HCT116 (cell line): ENCODE data around the gene U2AF1L4. TPM values are rescaled to one million over a fixed set of nuclear protein-coding genes. Genes with fewer than 3 reads are reported as not detected.

Experiments
- ATAC-seq: fragments of 200-7000 bp; cut with Tn5 transposase; 2 replicates; pipeline ENCODE4 v1.9.1; 2020; ENCODE audit warnings: mild to moderate bottlenecking, moderate library complexity
- BruUV-seq: library from RNA; stranded (reverse); fragments of 400-500 nt; replicated peaks from 2 replicates; lab custom pipeline; 2021; lab: Mats Ljungman, UMichigan
- CTCF ChIA-PET: fragments of 300-600 bp; sonication (Branson Sonifier 250); formaldehyde crosslinking; loops from one replicate; lab custom pipeline; 2021; ENCODE audit warnings: antibody characterized with exemption; lab: Charles Lee
- POLR2A ChIA-PET: fragments of 300-600, 350-600 bp; sonication (Branson Sonifier 250); formaldehyde crosslinking; loops from one replicate; lab custom pipeline; 2021; ENCODE audit warnings: antibody characterized with exemption; lab: Charles Lee
- RAD21 ChIA-PET, 2 experiments: fragments of 300-600 bp; sonication (Branson Sonifier 250); formaldehyde crosslinking; loops; one replicate each; lab custom pipeline; 2023; ENCODE audit warnings: low total read pairs in 2 of 2; ENCODE audit not compliant: uncharacterized antibody in 2 of 2, unreplicated experiment in 2 of 2, low non-redundant PET in 1 of 2; lab: Charles Lee
- DNase-seq: peaks from one replicate; pipeline ENCODE4 v3.0.0-alpha.2; 2010; ENCODE audit warnings: low read depth, low spot score
- H2AFZ ChIP-seq: fragments of 200-600 bp; shearing (Covaris generic), sonication (generic); 2 replicates; pipeline ENCODE4 v1.6.1; 2017; ENCODE audit warnings: low read depth, mixed run types, mixed read lengths, antibody characterized with exemption, low read length; ENCODE audit not compliant: poor library complexity, severe bottlenecking
- H3K27ac ChIP-seq: 2 replicates; pipeline ENCODE4 v1.5.1; 2012; ENCODE audit warnings: low read depth, low read length
- H3K27me3 ChIP-seq: fragments of 200-600 bp; sonication (generic); 2 replicates; pipeline ENCODE4 v1.6.1; 2016; ENCODE audit warnings: mixed run types, low read length, mixed read lengths; ENCODE audit not compliant: insufficient read depth
- H3K36me3 ChIP-seq, 2 experiments: fragments of 200-500 bp in 1 of 2; fragments of 200-600 bp in 1 of 2; sonication (Bioruptor generic) in 1 of 2; sonication (generic) in 1 of 2; 2 replicates each; pipeline versions ENCODE4 v1.5.1 to v1.6.1; 2014 to 2016; ENCODE audit warnings: low read length in 2 of 2, inconsistent platforms in 1 of 2, mixed read lengths in 1 of 2, mixed run types in 1 of 2; ENCODE audit not compliant: insufficient read depth in 2 of 2, control insufficient read depth in 1 of 2
- H3K4me1 ChIP-seq, 2 experiments: fragments of 200-600 bp in 1 of 2; sonication (generic) in 1 of 2; 2 replicates each; pipeline versions ENCODE4 v1.5.1 to v1.6.1; 2012 to 2017; ENCODE audit warnings: low read length in 2 of 2, inconsistent platforms in 1 of 2, mild to moderate bottlenecking in 1 of 2, mixed read lengths in 1 of 2, mixed run types in 1 of 2, moderate library complexity in 1 of 2; ENCODE audit not compliant: insufficient read depth in 2 of 2, control insufficient read depth in 1 of 2
- H3K4me2 ChIP-seq: fragments of 200-600 bp; sonication (generic); 2 replicates; pipeline ENCODE4 v1.6.1; 2017; ENCODE audit warnings: mixed run types, low read length, mixed read lengths
- H3K4me3 ChIP-seq, 2 experiments: fragments of 200-600 bp in 1 of 2; sonication (generic) in 1 of 2; replicated peaks in 1 of 2; 2 replicates each; pipeline ENCODE4 v1.5.1; 2011 to 2016; ENCODE audit warnings: low read length in 2 of 2, control low read depth in 1 of 2, low read depth in 1 of 2, mild to moderate bottlenecking in 1 of 2, mixed read lengths in 1 of 2, mixed run types in 1 of 2
- H3K79me2 ChIP-seq: fragments of 200-600 bp; sonication (generic); 2 replicates; pipeline ENCODE4 v1.6.1; 2017; ENCODE audit warnings: mild to moderate bottlenecking, mixed run types, low read length, moderate library complexity, mixed read lengths; ENCODE audit not compliant: insufficient read depth
- H3K9ac ChIP-seq: fragments of 200-600 bp; sonication (generic); 2 replicates; pipeline ENCODE4 v1.6.1; 2016; ENCODE audit warnings: low read length, mixed read lengths
- H3K9me2 ChIP-seq: fragments of 200-600 bp; sonication (generic), shearing (Covaris generic); 2 replicates; pipeline ENCODE4 v1.6.1; 2017; ENCODE audit warnings: mixed run types, mild to moderate bottlenecking, moderate library complexity; ENCODE audit not compliant: insufficient read depth
- H3K9me3 ChIP-seq, 2 experiments: fragments of 200-500 bp in 1 of 2; fragments of 200-600 bp in 1 of 2; sonication (Bioruptor generic) in 1 of 2; sonication (generic) in 1 of 2; 2 replicates each; pipeline ENCODE4 v1.6.1; 2014 to 2017; ENCODE audit warnings: low read length in 2 of 2, mixed read lengths in 2 of 2, inconsistent platforms in 1 of 2, low read depth in 1 of 2, mild to moderate bottlenecking in 1 of 2, mixed run types in 1 of 2, moderate library complexity in 1 of 2; ENCODE audit not compliant: control insufficient read depth in 1 of 2, insufficient read depth in 1 of 2
- H4K20me1 ChIP-seq: fragments of 200-600 bp; sonication (generic), shearing (Covaris generic); 2 replicates; pipeline ENCODE4 v1.6.1; 2017; ENCODE audit warnings: mixed run types, mild to moderate bottlenecking, moderate library complexity; ENCODE audit not compliant: insufficient read depth
- CBX3 ChIP-seq: IDR thresholded peaks from 2 replicates; pipeline ENCODE4 v1.6.1; 2012; ENCODE audit warnings: low read depth
- CEBPB ChIP-seq: IDR thresholded peaks from 2 replicates; pipeline ENCODE4 v1.6.1; 2012; ENCODE audit warnings: low read depth
- EGR1 ChIP-seq: IDR thresholded peaks from 2 replicates; pipeline ENCODE4 v1.6.1; 2012; ENCODE audit warnings: low read depth
- ELF1 ChIP-seq: IDR thresholded peaks from 2 replicates; pipeline ENCODE4 v1.6.1; 2012; ENCODE audit warnings: low read depth, borderline replicate concordance
- EZH2 ChIP-seq: fragments of 200-600 bp; sonication (generic); IDR thresholded peaks from 2 replicates; pipeline ENCODE4 v1.6.1; 2017; ENCODE audit warnings: antibody characterized with exemption, mixed run types
- FOSL1 ChIP-seq: IDR thresholded peaks from 2 replicates; pipeline ENCODE4 v1.6.1; 2012; ENCODE audit warnings: low read depth
- POLR2A ChIP-seq: IDR thresholded peaks from 2 replicates; pipeline ENCODE4 v1.7.0; 2011; ENCODE audit warnings: borderline replicate concordance; ENCODE audit not compliant: insufficient read depth, insufficient read length; ENCODE audit errors: extremely low read depth
- POLR2AphosphoS5 ChIP-seq: IDR thresholded peaks from 2 replicates; pipeline ENCODE4 v1.6.1; 2011; ENCODE audit warnings: mild to moderate bottlenecking, low read depth, low read length, moderate library complexity
- RAD21 ChIP-seq: IDR thresholded peaks from 2 replicates; pipeline ENCODE4 v1.6.1; 2012; ENCODE audit warnings: low read depth, mild to moderate bottlenecking
- SRF ChIP-seq: IDR thresholded peaks from 2 replicates; pipeline ENCODE4 v1.6.1; 2012; ENCODE audit warnings: low read depth
- TCF7L2 ChIP-seq: IDR thresholded peaks from 2 replicates; pipeline ENCODE4 v1.7.0; 2011; ENCODE audit warnings: borderline replicate concordance, inconsistent platforms; ENCODE audit not compliant: insufficient read depth, insufficient read length; ENCODE audit errors: extremely low read depth
- YY1 ChIP-seq: IDR thresholded peaks from 2 replicates; pipeline ENCODE4 v1.6.1; 2011; ENCODE audit warnings: low read length, low read depth, moderate library complexity, mild to moderate bottlenecking; ENCODE audit not compliant: insufficient replicate concordance; ENCODE audit errors: extremely low read depth
- ZFX ChIP-seq: fragments of 450-650 bp; IDR thresholded peaks from 2 replicates; pipeline ENCODE4 v1.6.1; 2017
- ZNF274 ChIP-seq: fragments of 200-500 bp; sonication (Bioruptor generic); IDR thresholded peaks from 2 replicates; pipeline ENCODE4 v1.6.1; 2014; ENCODE audit warnings: mild to moderate bottlenecking, low read depth, low read length, inconsistent platforms
- intact Hi-C: fragments of 100-400 bp; cut with micrococcal nuclease; formaldehyde crosslinking; loops from 2 replicates; pipeline ENCODE4 v1.10.0; 2022
- total RNA-seq: library from RNA; stranded (reverse); gene quantifications from one replicate; pipeline ENCODE4 v1.2.1, GENCODE V29; 2021; ENCODE audit not compliant: unreplicated experiment
- TF ChIP-seq, protein P1 (sequence below): IDR thresholded peaks from 2 replicates; pipeline ENCODE4 v1.6.1; 2011; ENCODE audit warnings: mild to moderate bottlenecking, low read length, moderate library complexity; ENCODE audit not compliant: insufficient replicate concordance; ENCODE audit errors: extremely low read depth
- TF ChIP-seq, protein P2 (sequence below): IDR thresholded peaks from 2 replicates; pipeline ENCODE4 v1.6.1; 2012
- TF ChIP-seq, protein P3 (sequence below): IDR thresholded peaks from 2 replicates; pipeline ENCODE4 v1.6.1; 2012

Gene U2AF1L4
- total RNA-seq, 1 experiment from 2014 or later: 15.6 TPM

DNA sequence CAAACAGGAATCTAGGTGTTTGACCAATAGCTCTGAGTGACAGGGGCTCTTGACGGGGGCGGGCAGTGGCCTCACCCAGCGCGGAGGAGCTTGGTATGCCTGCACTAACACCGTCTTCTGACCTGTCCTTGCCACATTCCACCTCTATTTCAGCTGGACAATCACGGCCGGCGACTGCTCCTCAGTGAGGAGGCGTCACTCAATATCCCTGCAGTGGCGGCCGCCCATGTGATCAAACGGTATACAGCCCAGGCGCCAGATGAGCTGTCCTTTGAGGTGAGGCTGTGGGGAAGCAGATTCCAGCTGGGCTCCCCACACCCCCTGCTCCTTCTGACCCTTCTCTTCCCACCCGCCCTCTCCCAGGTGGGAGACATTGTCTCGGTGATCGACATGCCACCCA, 34.8 kb upstream of the U2AF1L4 start:
- no peaks in the 10 kb centered on the region for H3K9me2 ChIP-seq
- RAD21 ChIA-PET: no interaction called here
- POLR2A ChIA-PET: no interaction called here

DNA sequence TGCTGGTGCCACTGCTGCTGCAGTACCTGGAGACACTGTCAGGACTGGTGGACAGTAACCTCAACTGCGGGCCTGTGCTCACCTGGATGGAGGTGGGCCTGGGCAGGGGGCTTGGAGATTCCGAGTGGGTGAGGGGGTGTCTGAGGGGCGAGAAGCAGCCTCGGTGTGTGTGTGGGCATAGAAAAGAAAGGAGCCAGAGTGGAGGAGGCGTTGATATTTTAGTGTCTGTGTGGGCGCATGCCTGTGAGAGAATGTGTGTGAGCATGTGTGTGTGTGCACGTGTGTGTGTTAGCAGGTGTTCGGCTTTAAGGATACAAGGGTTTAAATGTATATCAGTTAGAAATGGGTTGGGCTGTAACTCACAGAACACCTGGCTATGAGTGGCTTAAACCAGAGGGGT, 33.8 kb upstream of the U2AF1L4 start:
- no peak for TF ChIP-seq EGR1
- no peak for TF ChIP-seq RAD21
- TF ChIP-seq POLR2AphosphoS5: no peak
- no peak for TF ChIP-seq SRF
- TF ChIP-seq FOSL1: no peak
- TF ChIP-seq CEBPB: no peak
- TF ChIP-seq, protein P1, sequence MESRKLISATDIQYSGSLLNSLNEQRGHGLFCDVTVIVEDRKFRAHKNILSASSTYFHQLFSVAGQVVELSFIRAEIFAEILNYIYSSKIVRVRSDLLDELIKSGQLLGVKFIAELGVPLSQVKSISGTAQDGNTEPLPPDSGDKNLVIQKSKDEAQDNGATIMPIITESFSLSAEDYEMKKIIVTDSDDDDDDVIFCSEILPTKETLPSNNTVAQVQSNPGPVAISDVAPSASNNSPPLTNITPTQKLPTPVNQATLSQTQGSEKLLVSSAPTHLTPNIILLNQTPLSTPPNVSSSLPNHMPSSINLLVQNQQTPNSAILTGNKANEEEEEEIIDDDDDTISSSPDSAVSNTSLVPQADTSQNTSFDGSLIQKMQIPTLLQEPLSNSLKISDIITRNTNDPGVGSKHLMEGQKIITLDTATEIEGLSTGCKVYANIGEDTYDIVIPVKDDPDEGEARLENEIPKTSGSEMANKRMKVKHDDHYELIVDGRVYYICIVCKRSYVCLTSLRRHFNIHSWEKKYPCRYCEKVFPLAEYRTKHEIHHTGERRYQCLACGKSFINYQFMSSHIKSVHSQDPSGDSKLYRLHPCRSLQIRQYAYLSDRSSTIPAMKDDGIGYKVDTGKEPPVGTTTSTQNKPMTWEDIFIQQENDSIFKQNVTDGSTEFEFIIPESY: no peak
- TF ChIP-seq YY1: no peak
- Histone ChIP-seq H4K20me1 (no peaks in the 10 kb centered on the region), H3K4me2 (no peak overlapping the region), H3K36me3 (peaks cover 0 to 4% of the 10 kb centered on the region in 2 experiments; a peak in 2 of 4 replicates), H3K4me1 (peaks cover 9 to 16% of the 10 kb centered on the region in 2 experiments; a peak in 3 of 4 replicates), H3K4me3 (no peak overlapping the region), H2AFZ (no peak overlapping the region), H3K9ac (no peak overlapping the region), H3K9me2 (no peaks in the 10 kb centered on the region), H3K79me2 (0 out of 2 replicates have a peak, but pooled peaks cover 3% of the 10 kb centered on the region), H3K27ac (no peak overlapping the region), H3K9me3 (no peaks in the 10 kb centered on the region), H3K27me3 (no peaks in the 10 kb centered on the region)
- POLR2A ChIA-PET: no interaction called here
- CTCF ChIA-PET: no interaction called here
- intact Hi-C loops: no loop called here
- no peak for DNase-seq
- RAD21 ChIA-PET: no interaction called here
- BruUV-seq: no TSS peak
- no peak for ATAC-seq

More for the DNA sequence above, 34.8 kb upstream of the U2AF1L4 start:
- ATAC-seq: no peak
- Histone ChIP-seq H3K79me2 (0 out of 2 replicates have a peak, but pooled peaks cover 3% of the 10 kb centered on the region), H3K4me1 (peaks cover 3 to 9% of the 10 kb centered on the region in 2 experiments; a peak in 3 of 4 replicates), H3K27me3 (no peaks in the 10 kb centered on the region), H3K4me2 (no peak overlapping the region), H3K36me3 (peaks cover 0 to 4% of the 10 kb centered on the region in 2 experiments; a peak in 2 of 4 replicates), H2AFZ (no peak overlapping the region)
- CTCF ChIA-PET: no interaction called here
- no peak for TF ChIP-seq FOSL1
- TF ChIP-seq ZNF274: no peak
- no peak for TF ChIP-seq ZFX
- TF ChIP-seq, protein P2, sequence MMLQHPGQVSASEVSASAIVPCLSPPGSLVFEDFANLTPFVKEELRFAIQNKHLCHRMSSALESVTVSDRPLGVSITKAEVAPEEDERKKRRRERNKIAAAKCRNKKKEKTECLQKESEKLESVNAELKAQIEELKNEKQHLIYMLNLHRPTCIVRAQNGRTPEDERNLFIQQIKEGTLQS: no peak
- no peak for TF ChIP-seq TCF7L2
- TF ChIP-seq ELF1: no peak
- no peak for TF ChIP-seq EZH2
- TF ChIP-seq POLR2A: no peak
- no peak for TF ChIP-seq RAD21
- TF ChIP-seq CBX3: no peak
- TF ChIP-seq, protein P3, sequence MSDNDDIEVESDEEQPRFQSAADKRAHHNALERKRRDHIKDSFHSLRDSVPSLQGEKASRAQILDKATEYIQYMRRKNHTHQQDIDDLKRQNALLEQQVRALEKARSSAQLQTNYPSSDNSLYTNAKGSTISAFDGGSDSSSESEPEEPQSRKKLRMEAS: no peak
- TF ChIP-seq SRF: no peak
- TF ChIP-seq, all 23 proteins: peak for 0
- no peak overlapping the region for H3K4me3 ChIP-seq
- H3K9ac ChIP-seq: no peak overlapping the region
- no peaks in the 10 kb centered on the region for H3K9me3 ChIP-seq
- DNase-seq: no peak
- no TSS peak for BruUV-seq
- H4K20me1 ChIP-seq: no peaks in the 10 kb centered on the region
- H3K27ac ChIP-seq: no peak overlapping the region
- intact Hi-C loops: no loop called here
